SKM-1 treated with dmso at 0.1 percent for 144 hours (cell line): Measurements from ENCODE around the gene C6orf141.

ENCODE experiments used
- DNase-seq: peaks from one replicate; lab custom pipeline; 2025; ENCODE audit not compliant: unreplicated experiment; lab: John Stamatoyannopoulos, UW

Gene C6orf141

GRCh38 chr6:49550492-49551077 lies at the start of gene C6orf141:
Gene C6orf141, plus strand, starts transcription at chr6:49550668. Its CDS starts 125 bp downstream, at chr6:49550793.
- no peak for DNase-seq

GRCh38 chr6:49504666-49505065 lies 45.8 kb upstream of the C6orf141 start:
- DNase-seq = no peak

DNA sequence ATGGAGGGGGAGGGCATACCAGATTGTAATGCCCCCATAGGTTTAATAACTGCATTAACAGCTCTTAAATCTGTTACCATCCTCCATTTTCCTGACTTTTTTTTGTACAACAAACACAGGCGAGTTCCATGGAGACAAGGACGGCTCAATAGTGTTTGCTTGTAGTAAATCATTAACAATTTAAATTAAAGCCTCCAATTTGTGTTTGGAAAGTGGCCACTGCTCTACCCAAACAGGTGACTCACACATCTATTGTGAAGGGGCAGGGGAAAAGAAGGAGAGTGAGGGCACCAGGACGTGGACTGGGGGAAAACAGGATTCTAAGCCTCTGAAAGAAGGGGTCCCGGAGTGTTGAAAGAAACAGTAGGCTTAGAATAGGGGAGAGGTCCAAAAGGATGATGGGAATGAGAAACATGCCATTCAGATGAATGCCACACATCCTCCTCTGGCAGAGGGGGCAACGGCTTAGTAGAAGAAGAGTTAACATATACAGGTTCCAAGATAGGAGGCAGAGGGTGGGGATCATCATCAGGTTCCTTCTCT lies 43.8 kb upstream of the C6orf141 start:
- DNase-seq = no peak

GRCh38 chr6:49509342-49509741 lies 41.1 kb upstream of the C6orf141 start:
- DNase-seq = no peak

DNA sequence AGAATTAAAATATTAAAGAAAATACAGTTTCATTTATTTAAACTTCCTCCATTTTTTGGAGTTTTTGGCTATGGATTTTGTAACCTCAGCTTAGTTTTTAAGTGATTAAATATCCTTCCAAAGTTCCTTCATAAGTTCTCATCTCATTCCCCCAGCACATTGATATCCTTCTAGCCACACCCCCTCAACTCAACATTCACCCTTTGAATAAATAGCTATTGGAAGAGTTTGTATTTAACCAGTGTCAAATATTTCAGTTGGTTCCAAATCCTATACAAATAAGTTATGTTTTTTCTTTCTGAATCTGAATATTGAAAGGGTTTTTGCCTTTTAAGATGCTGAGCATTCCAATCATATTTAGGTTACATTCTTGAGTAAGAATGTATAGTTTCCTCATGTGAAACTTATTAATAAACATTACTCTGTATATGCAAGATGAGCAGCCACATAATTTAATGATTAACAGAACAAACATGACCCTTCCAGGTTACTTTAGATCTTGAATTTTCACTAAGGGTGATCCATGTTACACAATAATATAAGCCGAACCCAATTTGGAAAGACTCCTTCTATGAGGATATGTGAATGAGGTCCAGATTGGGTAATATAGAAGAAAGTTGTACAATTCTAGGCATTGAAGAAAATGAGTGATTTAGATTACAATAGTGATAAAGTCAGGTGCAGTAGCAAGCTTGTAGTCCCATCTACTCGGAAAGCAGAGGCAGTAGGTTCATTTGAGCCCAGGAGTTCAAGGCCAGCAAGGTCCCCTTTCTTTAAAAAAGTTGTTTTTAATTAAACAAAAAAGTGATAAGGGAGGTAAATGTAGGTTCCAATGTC lies 37.1 kb upstream of the C6orf141 start:
- DNase-seq = no peak

DNA sequence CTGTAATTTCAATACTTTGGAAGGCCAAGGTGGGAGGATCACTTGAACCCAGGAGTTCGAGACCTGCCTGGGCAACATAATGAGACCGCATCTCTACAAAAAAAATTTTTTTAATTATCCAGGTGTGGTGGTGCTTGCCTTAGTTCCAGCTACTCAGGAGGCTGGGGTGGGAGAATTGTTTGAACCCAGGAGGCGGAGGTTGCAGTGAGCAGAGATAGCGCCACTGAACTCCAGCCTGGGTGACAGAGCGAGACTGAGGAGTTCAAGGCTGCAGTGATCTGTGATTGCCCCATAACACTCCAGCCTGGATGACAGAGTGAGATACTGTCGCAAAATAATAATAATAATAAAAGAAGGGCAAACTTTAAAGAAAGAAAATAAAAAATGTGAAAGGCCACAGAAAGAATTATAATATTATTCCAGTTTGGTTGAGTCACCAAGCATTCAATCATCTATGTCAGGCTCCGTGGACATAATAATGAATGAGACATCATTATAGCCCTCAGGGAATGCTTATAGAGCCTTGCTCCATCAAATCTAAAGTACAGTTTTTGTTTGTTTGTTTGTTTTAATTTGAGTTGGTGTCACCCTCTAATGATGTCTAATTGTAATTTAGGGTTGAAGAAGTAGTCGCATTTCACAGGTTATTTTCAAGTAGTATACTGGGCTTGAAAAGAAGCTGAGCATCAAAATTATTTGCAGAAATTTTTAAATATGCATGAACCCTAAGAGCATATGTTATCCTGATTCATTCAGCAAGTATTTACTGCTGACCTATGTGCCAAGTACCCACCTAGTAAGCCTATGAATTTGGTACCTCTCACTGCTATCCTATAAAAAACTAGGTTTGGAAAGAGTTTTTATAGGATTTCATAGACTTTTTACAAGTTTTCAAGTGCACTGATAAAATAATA lies 35.6 kb upstream of the C6orf141 start:
- no peak for DNase-seq

- DNase-seq = no peak
These were observed 34.9 kb upstream of the C6orf141 start for GRCh38 chr6:49515485-49516146.

GRCh38 chr6:49516147-49516505 lies 34.3 kb upstream of the C6orf141 start:
- DNase-seq = no peak

DNA sequence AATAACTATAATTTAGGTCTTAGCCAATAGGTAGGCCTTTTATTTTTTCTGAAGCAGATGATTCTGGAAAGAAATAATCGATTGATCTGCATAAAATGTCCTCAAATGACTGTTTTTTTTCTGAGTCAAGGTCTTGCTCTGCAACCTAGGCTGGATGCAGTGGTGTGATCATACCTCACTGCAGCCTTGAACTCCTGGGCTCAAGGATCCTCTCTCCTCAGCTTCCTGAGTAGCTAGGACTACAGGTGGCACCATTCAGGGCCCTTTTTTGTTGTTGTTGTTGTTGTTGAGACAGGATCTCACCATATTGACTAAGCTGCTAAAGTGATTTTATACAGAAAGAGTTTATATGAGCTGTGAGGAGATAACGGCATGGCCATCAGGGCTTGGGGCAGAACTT lies 32.5 kb upstream of the C6orf141 start:
- DNase-seq = no peak

GRCh38 chr6:49519660-49520059 lies 30.8 kb upstream of the C6orf141 start:
- no peak for DNase-seq

DNA sequence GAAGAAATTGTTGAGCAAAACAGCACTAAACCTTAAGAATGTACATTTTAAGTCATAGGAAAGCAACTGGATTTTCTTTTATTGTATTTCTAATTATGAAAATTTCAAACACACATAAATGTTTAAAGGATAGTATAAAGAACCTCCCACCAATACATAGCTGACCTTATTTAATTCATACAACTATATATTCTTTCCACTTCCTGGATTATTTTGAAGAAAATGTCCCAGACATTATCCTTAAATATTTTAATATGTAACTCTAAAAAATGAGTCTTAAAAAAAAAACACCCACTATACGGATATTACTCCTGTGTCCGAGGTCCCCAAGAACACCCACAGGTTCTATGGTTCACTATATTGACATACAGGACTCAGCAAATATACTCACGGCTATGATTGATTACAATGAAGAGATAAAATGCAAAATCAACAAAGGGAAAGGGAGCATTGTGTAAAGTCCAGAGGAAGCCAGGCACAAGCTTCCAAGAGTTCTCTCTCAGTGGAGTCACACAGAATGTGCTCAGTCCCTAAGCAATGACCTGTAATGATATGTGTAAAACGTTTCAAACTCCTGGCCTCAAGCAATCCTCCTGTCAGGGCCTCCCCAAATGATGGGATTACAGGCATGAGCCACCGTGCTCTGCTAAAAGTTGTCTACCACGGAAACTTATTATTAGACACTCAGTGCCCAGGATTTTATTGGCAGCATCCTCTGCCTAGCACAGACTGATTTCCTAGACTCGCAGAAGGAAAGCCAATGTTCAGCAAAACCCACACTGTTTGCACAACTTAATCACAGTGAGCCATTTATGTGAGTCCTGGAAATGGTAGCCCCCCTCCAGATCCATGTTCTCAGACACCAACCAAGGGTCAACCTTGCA lies 27.5 kb upstream of the C6orf141 start:
- DNase-seq = no peak

- DNase-seq = no peak
These were observed 26.6 kb upstream of the C6orf141 start for GRCh38 chr6:49523901-49524300.

- DNase-seq = no peak
These were observed 25.9 kb upstream of the C6orf141 start for GRCh38 chr6:49524541-49524940.

- DNase-seq = no peak
These were observed 23.9 kb upstream of the C6orf141 start for GRCh38 chr6:49526598-49526997.

- no peak for DNase-seq
These were observed 23.1 kb upstream of the C6orf141 start for GRCh38 chr6:49527320-49527719.

GRCh38 chr6:49528571-49528970 lies 21.9 kb upstream of the C6orf141 start:
- no peak for DNase-seq

- DNase-seq = no peak
These were observed 20.2 kb upstream of the C6orf141 start for GRCh38 chr6:49530141-49530776.

DNA sequence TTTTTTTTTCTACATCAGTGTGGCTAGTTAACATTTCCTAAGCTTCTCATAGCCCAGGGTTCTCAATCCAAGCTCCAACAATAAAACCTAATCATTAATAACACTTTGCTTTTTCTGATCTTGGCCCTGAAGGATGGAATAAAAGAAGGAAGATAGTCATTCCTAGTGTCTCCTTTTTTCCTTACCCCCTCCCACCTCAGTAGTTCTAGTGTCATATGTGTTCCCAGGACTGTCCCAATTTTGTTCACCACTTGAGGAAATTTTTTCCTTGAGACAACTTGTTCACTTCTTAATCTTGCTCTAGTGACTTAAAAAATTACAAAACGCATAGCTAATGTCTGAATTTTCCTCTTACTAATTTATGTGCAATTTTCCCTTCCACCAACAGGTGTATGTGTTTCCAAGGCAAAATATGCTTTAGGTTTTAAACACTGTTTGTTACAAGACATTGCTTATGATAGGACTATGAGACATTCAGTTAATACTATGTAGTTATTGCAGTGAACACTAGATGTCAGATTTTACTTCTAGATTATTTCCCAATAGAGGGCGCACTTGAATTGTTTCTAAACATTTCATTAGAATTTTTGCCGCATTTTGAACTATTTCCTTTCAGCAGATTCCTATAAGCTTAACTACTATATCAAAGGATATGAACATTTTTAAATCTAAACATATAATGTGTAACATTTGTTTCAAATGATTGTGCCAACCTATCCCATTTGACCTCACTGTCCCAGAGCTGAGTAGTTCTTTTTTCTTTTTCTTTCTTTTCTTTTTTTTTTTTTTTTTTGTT lies 18.5 kb upstream of the C6orf141 start:
- DNase-seq = peak; percentile 75

DNA sequence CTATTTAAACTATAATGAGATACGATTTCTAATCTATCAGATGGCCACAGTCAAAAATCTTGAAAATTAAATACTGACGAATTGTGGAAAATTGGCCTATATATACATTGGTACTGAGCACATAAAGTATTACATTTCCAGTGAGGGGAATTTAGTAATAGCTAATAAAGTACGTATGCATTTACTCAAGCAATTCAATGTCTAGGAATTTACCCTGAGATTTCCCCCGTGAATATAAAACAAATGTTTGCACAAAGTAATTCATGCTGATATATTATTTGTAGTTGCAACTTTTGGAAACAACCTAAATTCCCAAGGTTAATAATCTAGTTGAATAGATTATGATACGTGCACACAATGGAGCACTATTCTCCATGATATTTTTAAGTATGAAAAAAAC lies 14.7 kb upstream of the C6orf141 start:
- DNase-seq = no peak
